GM12875 (cell line): ENCODE measurements around the gene AKTIP.

ENCODE experiments used
- H3K4me3 ChIP-seq: one replicate; pipeline ENCODE4 v1.5.1; 2011; ENCODE audit warnings: low read depth, low read length, control low read depth
- CTCF ChIP-seq: IDR thresholded peaks from 2 replicates; pipeline ENCODE4 v1.5.1; 2011; ENCODE audit warnings: low read depth, mild to moderate bottlenecking, control low read depth, inconsistent platforms, low read length, moderate library complexity, borderline replicate concordance; ENCODE audit not compliant: insufficient read depth

Gene AKTIP

GRCh38 chr16:53504665-53505064 lies 1.7 kb upstream of the AKTIP start:
- H3K4me3 ChIP-seq = no peak overlapping the region
- TF ChIP-seq CTCF = no peak

- TF ChIP-seq CTCF = no peak
- H3K4me3 ChIP-seq = peak overlapping the region; percentile 56
These were observed 1.1 kb upstream of the AKTIP start for GRCh38 chr16:53503991-53504663.

GRCh38 chr16:53503270-53503923 lies 388 bp upstream of the AKTIP start:
- peak overlapping the region; percentile 56 for H3K4me3 ChIP-seq
- no peak for TF ChIP-seq CTCF

- H3K4me3 ChIP-seq = no peak overlapping the region
- TF ChIP-seq CTCF = no peak
These were observed 1.7 kb downstream of the AKTIP start for GRCh38 chr16:53501216-53501859.

- no peak for TF ChIP-seq CTCF
- no peak overlapping the region for H3K4me3 ChIP-seq
These were observed 4.0 kb downstream of the AKTIP start for GRCh38 chr16:53498984-53499383.

GRCh38 chr16:53495325-53495724 lies 7.7 kb downstream of the AKTIP start:
- no peak overlapping the region for H3K4me3 ChIP-seq
- TF ChIP-seq CTCF = no peak

GRCh38 chr16:53494636-53495035 lies 8.4 kb downstream of the AKTIP start:
- no peak for TF ChIP-seq CTCF
- no peak overlapping the region for H3K4me3 ChIP-seq
